Measurements from ENCODE around the gene TBC1D22A. TPM values are rescaled to one million over a fixed set of nuclear protein-coding genes. Genes with fewer than 3 reads are reported as not detected.
A peak's percentile ranks its signal among the peaks of the same experiment; 100 is the strongest.

The TBC1D22A gene
- total RNA-seq, 1 donor from 2014 or later = 34.1 TPM

DNA sequence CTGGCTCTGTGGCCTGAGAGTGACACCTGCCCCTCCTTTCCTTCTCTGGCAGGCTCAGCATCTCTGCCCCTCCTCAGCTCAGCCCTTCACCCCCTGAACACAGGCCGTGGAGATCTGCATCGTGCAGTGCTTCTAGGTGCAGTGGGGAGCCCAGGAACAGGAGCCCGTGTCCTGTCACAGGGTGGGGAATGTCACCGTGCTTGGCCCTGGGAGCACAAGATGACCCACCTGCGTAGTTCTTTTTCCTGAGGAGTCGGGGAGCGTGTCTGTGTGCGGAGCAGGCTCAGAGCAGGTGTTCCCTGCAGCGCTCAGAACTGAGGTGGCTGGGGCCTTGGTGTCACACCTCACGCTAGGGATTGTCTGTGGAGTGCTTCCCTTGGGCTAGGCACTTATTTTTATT is 10.6 kb downstream of the TBC1D22A start:
- Histone ChIP-seq H3K4me3 (no peak overlapping the region), H3K27ac (peak overlapping the region; percentile 81), H3K36me3 (no peaks in the 10 kb centered on the region), H3K27me3 (ENCODE audit: low read depth) (no peaks in the 10 kb centered on the region), H3K9me3 (no peaks in the 10 kb centered on the region), H3K4me1 (peaks cover 86% of the 10 kb centered on the region)
- intact Hi-C loops (cut with DNase I) = no loop called here
- TF ChIP-seq CTCF (IDR thresholded peaks at IDR 0.05) = no peak
- ATAC-seq (no peak), DNase-seq (no peak)

- Histone ChIP-seq H3K4me1 (peaks cover 75% of the 10 kb centered on the region), H3K4me3 (peak overlapping the region; percentile 7), H3K9me3 (no peaks in the 10 kb centered on the region), H3K36me3 (no peaks in the 10 kb centered on the region), H3K27me3 (ENCODE audit: low read depth) (no peaks in the 10 kb centered on the region), H3K27ac (peak overlapping the region; percentile 81)
- peak; percentile 67 for DNase-seq
- ATAC-seq = peak; percentile 3 to 77
- intact Hi-C loops (cut with DNase I) = no loop called here
- TF ChIP-seq CTCF (IDR thresholded peaks at IDR 0.05) = no peak
Measured at GRCh38 chr22:46774253-46774979, 12.0 kb downstream of the TBC1D22A start.

- Histone ChIP-seq H3K36me3 (no peaks in the 10 kb centered on the region), H3K4me1 (peaks cover 67% of the 10 kb centered on the region), H3K27ac (peak overlapping the region; percentile 81), H3K27me3 (ENCODE audit: low read depth) (no peaks in the 10 kb centered on the region), H3K4me3 (peak overlapping the region; percentile 7), H3K9me3 (no peaks in the 10 kb centered on the region)
- intact Hi-C loops (cut with DNase I) = no loop called here
- ATAC-seq (no peak), DNase-seq (no peak)
- TF ChIP-seq CTCF (IDR thresholded peaks at IDR 0.05) = no peak
Measured at GRCh38 chr22:46774980-46775849, 12.8 kb downstream of the TBC1D22A start.

DNA sequence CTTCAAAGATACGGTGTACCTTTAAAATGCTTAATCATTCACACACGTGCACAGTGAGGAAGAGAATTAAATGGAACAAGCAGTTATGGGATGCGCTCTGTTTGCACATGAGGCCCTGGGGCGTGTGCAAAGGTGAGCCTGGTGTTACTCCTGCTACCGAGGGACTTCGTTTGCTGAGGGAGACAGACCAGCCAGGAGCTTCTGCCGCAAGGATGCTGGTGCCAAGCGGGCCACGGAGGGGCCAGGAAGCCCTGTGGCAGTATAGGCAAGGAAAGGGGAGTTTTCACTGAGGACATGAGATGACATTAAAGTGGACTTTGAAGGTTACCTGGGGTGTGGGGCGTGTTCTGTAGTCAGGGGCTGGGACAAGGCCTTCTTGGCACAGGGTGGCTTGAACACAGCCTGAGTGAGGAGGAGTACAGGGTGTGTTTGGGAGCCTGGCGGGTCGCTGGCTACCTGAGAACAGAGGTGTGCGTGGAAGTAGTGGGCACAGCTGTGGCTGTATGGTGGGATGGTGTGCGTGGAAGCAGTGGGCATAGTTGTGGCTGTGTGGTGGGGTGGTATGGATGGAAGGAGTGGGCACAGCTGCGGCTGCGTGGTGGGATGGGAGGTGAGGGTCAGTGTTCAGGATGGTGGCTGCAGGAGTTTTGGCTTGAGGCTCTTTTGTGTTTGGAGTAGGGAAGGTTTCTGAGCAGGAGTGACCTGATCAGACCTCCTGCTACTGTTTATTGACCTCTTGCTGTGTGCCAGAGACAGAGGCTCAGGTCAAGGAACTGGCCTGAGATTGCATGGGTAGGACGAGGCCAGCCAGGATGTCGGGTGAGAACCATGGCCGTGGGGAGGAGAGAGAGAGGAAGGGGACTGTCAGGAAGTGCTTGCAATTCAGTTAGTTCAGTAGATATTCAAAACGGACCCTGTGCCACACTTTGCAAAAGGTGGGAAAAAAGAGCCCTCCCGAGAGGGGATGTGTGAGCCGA is 13.7 kb downstream of the TBC1D22A start:
- Histone ChIP-seq H3K4me3 (no peak overlapping the region), H3K36me3 (no peaks in the 10 kb centered on the region), H3K27ac (peak overlapping the region; percentile 81), H3K9me3 (no peaks in the 10 kb centered on the region), H3K4me1 (peaks cover 58% of the 10 kb centered on the region), H3K27me3 (ENCODE audit: low read depth) (no peaks in the 10 kb centered on the region)
- ATAC-seq (no peak), DNase-seq (no peak)
- intact Hi-C loops (cut with DNase I) = no loop called here
- TF ChIP-seq CTCF (IDR thresholded peaks at IDR 0.05) = no peak

Measured in lower lobe of right lung (tissue), 2 donors.